ENCODE measurements around the gene EIF2B2.

GRCh38 chr14:74962046-74962445 lies 40.7 kb upstream of the EIF2B2 start:
- TF ChIP-seq CTCF (IDR thresholded peaks at IDR 0.05) (no peak), POLR2A (IDR thresholded peaks at IDR 0.05) (no peak)
